ENCODE data around the gene PRL. TPM values are rescaled to one million over a fixed set of nuclear protein-coding genes. Genes with fewer than 3 reads are reported as not detected.

Gene PRL
- total RNA-seq, 2 donors from 2014 or later = not detected

GRCh38 chr6:22249711-22250350 is 47.0 kb downstream of the PRL start:
- Histone ChIP-seq H3K27me3 (replicated peaks; ENCODE audit: insufficient read depth) (no peaks in the 10 kb centered on the region), H3K36me3 (no peaks in the 10 kb centered on the region), H3K4me1 (ENCODE audit: control insufficient read depth in 1 of 2, low read depth in 2 of 2) (peaks cover 5 to 11% of the 10 kb centered on the region in 2 donors), H3K27ac (no peak overlapping the region), H3K4me3 (no peak overlapping the region), H3K9me3 (no peaks in the 10 kb centered on the region)
- DNase-seq (ENCODE audit: low spot score) (no peak), ATAC-seq (ENCODE audit: insufficient number of reproducible peaks, low FRiP score, low read depth) (no peak)
- TF ChIP-seq, protein P1, sequence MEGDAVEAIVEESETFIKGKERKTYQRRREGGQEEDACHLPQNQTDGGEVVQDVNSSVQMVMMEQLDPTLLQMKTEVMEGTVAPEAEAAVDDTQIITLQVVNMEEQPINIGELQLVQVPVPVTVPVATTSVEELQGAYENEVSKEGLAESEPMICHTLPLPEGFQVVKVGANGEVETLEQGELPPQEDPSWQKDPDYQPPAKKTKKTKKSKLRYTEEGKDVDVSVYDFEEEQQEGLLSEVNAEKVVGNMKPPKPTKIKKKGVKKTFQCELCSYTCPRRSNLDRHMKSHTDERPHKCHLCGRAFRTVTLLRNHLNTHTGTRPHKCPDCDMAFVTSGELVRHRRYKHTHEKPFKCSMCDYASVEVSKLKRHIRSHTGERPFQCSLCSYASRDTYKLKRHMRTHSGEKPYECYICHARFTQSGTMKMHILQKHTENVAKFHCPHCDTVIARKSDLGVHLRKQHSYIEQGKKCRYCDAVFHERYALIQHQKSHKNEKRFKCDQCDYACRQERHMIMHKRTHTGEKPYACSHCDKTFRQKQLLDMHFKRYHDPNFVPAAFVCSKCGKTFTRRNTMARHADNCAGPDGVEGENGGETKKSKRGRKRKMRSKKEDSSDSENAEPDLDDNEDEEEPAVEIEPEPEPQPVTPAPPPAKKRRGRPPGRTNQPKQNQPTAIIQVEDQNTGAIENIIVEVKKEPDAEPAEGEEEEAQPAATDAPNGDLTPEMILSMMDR (IDR thresholded peaks at IDR 0.05) = no peak

DNA sequence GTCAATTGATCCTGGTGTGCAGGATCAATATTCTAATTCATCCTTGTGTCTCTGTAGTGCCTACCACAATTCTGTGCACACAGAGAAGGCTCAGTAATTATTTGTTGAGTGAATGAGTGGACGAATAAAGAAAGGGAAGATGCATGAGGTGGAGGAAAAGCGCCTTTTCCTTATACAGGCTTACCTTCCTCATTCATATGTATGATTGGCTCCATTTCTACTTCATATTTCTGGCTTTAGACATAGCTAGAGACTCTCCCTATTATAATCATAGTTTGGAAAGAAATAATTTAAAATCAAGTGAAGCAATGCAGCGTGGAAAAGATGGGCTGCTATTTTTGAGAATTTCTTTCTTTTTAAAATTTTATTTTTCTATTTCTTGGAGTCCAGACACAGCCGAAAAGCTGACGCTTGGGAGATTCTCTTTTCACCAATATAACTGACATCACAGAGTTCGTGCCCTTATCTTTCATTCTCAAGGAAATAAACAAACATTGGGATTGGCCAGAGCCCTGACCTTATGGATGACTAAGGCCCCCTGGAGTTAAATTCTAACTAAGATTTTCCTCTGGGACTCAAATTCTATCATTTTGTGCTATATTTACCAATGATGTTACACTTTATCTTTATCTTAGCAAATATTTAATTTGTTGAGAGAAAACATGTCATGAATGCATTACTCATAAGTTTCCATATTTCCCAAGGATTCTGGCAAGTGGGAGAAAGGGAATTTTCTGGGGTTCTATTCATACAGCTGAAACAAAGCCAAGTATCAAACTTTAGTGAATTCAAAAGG is 48.1 kb downstream of the PRL start:
- no peak for ATAC-seq (ENCODE audit: insufficient number of reproducible peaks, low FRiP score, low read depth)

DNA sequence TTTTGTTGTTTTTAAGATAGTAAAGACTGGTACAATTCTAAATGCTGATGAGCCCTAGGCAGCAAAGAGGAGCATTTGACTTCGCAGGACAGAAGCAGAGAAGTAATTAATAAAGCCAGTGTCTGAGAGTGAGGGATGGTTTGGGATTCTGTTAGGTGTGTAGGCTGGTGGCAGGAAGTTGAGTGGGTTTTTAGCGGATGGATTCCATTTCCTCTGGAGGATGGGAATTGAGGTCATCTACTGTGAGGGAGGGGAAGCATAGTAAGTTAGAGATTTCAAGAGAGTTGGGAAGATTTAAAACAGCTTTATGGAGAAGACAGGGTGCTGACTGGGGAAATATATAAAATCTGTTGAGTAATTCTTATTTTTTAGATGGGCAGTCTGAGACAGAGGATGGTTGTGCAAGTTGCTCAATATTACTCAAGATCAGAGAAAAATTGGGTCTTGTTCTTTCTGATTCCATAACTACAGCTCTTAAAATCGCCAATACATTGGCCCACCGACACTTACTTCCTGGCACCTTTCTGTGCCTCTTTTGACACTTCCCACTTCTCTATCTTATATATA is 48.8 kb downstream of the PRL start:
- Histone ChIP-seq H3K4me3 (no peak overlapping the region), H3K27ac (no peak overlapping the region), H3K27me3 (replicated peaks; ENCODE audit: insufficient read depth) (no peaks in the 10 kb centered on the region), H3K4me1 (ENCODE audit: control insufficient read depth in 1 of 2, low read depth in 2 of 2) (peaks cover 5 to 11% of the 10 kb centered on the region in 2 donors), H3K36me3 (no peaks in the 10 kb centered on the region), H3K9me3 (no peaks in the 10 kb centered on the region)
- DNase-seq (ENCODE audit: low spot score) (no peak), ATAC-seq (ENCODE audit: insufficient number of reproducible peaks, low FRiP score, low read depth) (no peak)
- TF ChIP-seq, protein P1 (IDR thresholded peaks at IDR 0.05) = no peak

More for the DNA sequence above, 48.1 kb downstream of the PRL start:
- no peaks in the 10 kb centered on the region for H3K27me3 ChIP-seq (replicated peaks; ENCODE audit: insufficient read depth)
- no peak for DNase-seq (ENCODE audit: low spot score)
- TF ChIP-seq, protein P1 (IDR thresholded peaks at IDR 0.05) = no peak
- no peak overlapping the region for H3K27ac ChIP-seq
- H3K4me3 ChIP-seq = no peak overlapping the region
- no peaks in the 10 kb centered on the region for H3K9me3 ChIP-seq
- peaks cover 5 to 11% of the 10 kb centered on the region in 2 donors for H3K4me1 ChIP-seq (ENCODE audit: control insufficient read depth in 1 of 2, low read depth in 2 of 2)
- H3K36me3 ChIP-seq = no peaks in the 10 kb centered on the region

DNA sequence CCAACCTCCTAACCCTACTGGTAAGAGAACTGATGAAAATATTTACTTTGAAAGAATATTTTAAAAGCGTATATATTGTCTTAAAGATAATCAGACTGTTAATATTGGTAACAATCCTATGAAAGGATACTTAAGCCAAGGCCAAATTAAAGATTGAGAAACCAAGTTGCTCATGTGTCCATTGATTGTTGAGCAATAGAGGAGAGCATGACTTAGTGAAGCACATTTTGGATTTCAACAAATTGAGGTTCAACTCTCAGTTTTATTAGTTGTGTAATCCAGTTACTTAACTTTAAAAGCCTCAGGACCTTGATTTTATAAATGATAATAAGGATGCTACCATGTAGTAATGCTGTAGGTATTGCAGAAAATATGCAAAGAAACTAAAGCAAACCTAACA is 56.8 kb downstream of the PRL start:
- TF ChIP-seq, protein P1 (IDR thresholded peaks at IDR 0.05) = no peak
- Histone ChIP-seq H3K4me3 (no peak overlapping the region), H3K9me3 (no peaks in the 10 kb centered on the region), H3K27ac (no peak overlapping the region), H3K27me3 (replicated peaks; ENCODE audit: insufficient read depth) (no peaks in the 10 kb centered on the region), H3K4me1 (ENCODE audit: control insufficient read depth in 1 of 2, low read depth in 2 of 2) (no peaks in the 10 kb centered on the region), H3K36me3 (no peaks in the 10 kb centered on the region)
- no peak for ATAC-seq (ENCODE audit: insufficient number of reproducible peaks, low FRiP score, low read depth)
- DNase-seq (ENCODE audit: low spot score) = no peak

GRCh38 chr6:22239261-22239921 is 57.4 kb downstream of the PRL start:
- Histone ChIP-seq H3K27me3 (replicated peaks; ENCODE audit: insufficient read depth) (no peaks in the 10 kb centered on the region), H3K4me3 (no peak overlapping the region), H3K4me1 (ENCODE audit: control insufficient read depth in 1 of 2, low read depth in 2 of 2) (no peaks in the 10 kb centered on the region), H3K27ac (no peak overlapping the region), H3K9me3 (no peaks in the 10 kb centered on the region), H3K36me3 (no peaks in the 10 kb centered on the region)
- ATAC-seq (ENCODE audit: insufficient number of reproducible peaks, low FRiP score, low read depth) = no peak
- no peak for DNase-seq (ENCODE audit: low spot score)
- TF ChIP-seq, protein P1 (IDR thresholded peaks at IDR 0.05) = no peak

Data from thoracic aorta (tissue), 2 donors.